MCF 10A (cell line): ENCODE results near the gene TBX5. TPM values are rescaled to one million over a fixed set of nuclear protein-coding genes. Genes with fewer than 3 reads are reported as not detected.

Experiments used
- BruUV-seq: library from RNA; stranded (reverse); fragments of 400-500 nt; replicated peaks from 2 replicates; lab custom pipeline; 2021; lab: Mats Ljungman, UMichigan
- CTCF ChIA-PET: fragments of 300-600 bp; sonication (Branson Sonifier 250); formaldehyde crosslinking; extraction: SDS; loops from one replicate; lab custom pipeline; 2021; ENCODE audit warnings: antibody characterized with exemption, inconsistent platforms; lab: Yijun Ruan, JAX
- POLR2A ChIA-PET: fragments of 300-600, 350-650 bp; sonication (Branson Sonifier 250); formaldehyde crosslinking; extraction: SDS; loops from one replicate; lab custom pipeline; 2020; ENCODE audit warnings: antibody characterized with exemption, inconsistent platforms; lab: Yijun Ruan, JAX
- DNase-seq: peaks from one replicate; pipeline ENCODE4 v3.0.0-alpha.2; 2018; ENCODE audit not compliant: unreplicated experiment
- H3K27ac Mint-ChIP-seq: one replicate; pipeline ENCODE4 v1.8.0; 2022; ENCODE audit warnings: mild to moderate bottlenecking, low read depth, mixed read lengths; ENCODE audit not compliant: unreplicated experiment
- H3K27me3 Mint-ChIP-seq: one replicate; pipeline ENCODE4 v1.8.0; 2022; ENCODE audit warnings: mixed read lengths; ENCODE audit not compliant: insufficient read depth, unreplicated experiment
- H3K36me3 Mint-ChIP-seq: one replicate; pipeline ENCODE4 v1.8.0; 2022; ENCODE audit warnings: mild to moderate bottlenecking, moderate library complexity, mixed read lengths; ENCODE audit not compliant: insufficient read depth, unreplicated experiment
- H3K4me1 Mint-ChIP-seq: one replicate; pipeline ENCODE4 v1.8.0; 2022; ENCODE audit warnings: mixed read lengths; ENCODE audit not compliant: insufficient read depth, unreplicated experiment
- H3K4me3 Mint-ChIP-seq: one replicate; pipeline ENCODE4 v1.8.0; 2022; ENCODE audit warnings: mild to moderate bottlenecking, moderate library complexity, mixed read lengths; ENCODE audit not compliant: unreplicated experiment
- H3K9me3 Mint-ChIP-seq: one replicate; pipeline ENCODE4 v1.8.0; 2022; ENCODE audit warnings: mixed read lengths; ENCODE audit not compliant: unreplicated experiment
- intact Hi-C: fragments of 100-400 bp; cut with micrococcal nuclease; formaldehyde crosslinking; loops from 2 replicates; pipeline ENCODE4 v1.14.1; 2022
- total RNA-seq: library from RNA; stranded (reverse); gene quantifications from 2 replicates; pipeline ENCODE4 v1.2.3, GENCODE V29; 2022
- TF ChIP-seq, protein P1 (sequence below): fragments of 200-600 bp; IDR thresholded peaks from one replicate; pipeline ENCODE4 v1.8.0; 2022; ENCODE audit warnings: antibody characterized with exemption, mild to moderate bottlenecking; ENCODE audit not compliant: unreplicated experiment

Gene TBX5
- total RNA-seq, 1 experiment from 2014 or later: not detected

DNA sequence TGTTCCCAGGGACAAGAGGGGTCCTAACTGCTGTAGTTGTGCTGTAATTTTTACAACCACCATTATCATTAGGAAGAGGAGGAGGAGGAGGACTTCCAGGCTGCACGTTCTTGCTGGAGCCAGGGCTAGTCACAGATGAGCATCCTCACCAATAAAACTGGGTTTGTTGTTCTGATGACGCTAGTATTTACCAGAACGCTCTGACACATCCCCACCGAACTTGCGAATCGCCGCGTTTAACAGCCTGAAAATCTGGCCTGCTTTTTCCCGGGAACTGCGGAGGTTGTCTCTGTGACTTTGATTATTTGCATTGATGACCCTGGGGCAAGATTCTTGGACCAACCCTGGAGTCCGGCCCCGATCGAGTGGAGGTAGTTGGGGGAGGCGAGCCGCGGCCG lies 10.2 kb downstream of the TBX5 start:
- TF ChIP-seq, protein P1, sequence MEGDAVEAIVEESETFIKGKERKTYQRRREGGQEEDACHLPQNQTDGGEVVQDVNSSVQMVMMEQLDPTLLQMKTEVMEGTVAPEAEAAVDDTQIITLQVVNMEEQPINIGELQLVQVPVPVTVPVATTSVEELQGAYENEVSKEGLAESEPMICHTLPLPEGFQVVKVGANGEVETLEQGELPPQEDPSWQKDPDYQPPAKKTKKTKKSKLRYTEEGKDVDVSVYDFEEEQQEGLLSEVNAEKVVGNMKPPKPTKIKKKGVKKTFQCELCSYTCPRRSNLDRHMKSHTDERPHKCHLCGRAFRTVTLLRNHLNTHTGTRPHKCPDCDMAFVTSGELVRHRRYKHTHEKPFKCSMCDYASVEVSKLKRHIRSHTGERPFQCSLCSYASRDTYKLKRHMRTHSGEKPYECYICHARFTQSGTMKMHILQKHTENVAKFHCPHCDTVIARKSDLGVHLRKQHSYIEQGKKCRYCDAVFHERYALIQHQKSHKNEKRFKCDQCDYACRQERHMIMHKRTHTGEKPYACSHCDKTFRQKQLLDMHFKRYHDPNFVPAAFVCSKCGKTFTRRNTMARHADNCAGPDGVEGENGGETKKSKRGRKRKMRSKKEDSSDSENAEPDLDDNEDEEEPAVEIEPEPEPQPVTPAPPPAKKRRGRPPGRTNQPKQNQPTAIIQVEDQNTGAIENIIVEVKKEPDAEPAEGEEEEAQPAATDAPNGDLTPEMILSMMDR: no peak
- H3K4me1 Mint-ChIP-seq: no peaks in the 10 kb centered on the region
- H3K27me3 Mint-ChIP-seq: peaks cover 70% of the 10 kb centered on the region
- H3K4me3 Mint-ChIP-seq: no peak overlapping the region
- H3K27ac Mint-ChIP-seq: no peak overlapping the region
- DNase-seq: no peak
- intact Hi-C loops: no loop called here
- ChIA-PET CTCF (no interaction called here), POLR2A (interaction anchor here (0.7 kb wide), 1 partner anchor 277 kb away, joined by 3 read pairs; no protein-coding TSS in a partner anchor)
- no TSS peak for BruUV-seq
- no peaks in the 10 kb centered on the region for H3K36me3 Mint-ChIP-seq
- peaks cover 7% of the 10 kb centered on the region for H3K9me3 Mint-ChIP-seq

DNA sequence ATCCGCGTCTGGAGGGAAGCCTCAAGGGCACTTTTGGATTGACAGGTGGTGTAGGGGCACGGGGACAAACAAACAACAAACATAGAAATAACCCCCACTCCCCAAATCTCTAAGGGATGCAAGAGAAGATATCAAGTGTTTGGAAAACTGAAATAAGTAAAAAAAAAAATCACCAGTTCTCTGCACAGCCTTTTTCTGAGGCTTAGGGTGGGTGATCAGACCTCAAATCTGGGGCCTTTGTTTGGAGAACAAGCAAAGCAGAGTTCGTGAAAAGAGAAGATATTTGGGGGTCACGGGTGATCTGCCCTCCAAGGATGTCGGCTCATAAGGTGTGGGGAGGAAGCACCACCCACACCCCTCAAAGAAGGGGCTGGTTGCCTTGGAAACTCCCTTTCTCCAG lies 10.7 kb downstream of the TBX5 start:
- no TSS peak for BruUV-seq
- Mint-ChIP-seq H3K27ac (no peak overlapping the region), H3K4me3 (no peak overlapping the region), H3K4me1 (no peaks in the 10 kb centered on the region), H3K9me3 (peaks cover 7% of the 10 kb centered on the region), H3K27me3 (peaks cover 70% of the 10 kb centered on the region), H3K36me3 (no peaks in the 10 kb centered on the region)
- intact Hi-C loops: no loop called here
- no peak for DNase-seq
- ChIA-PET CTCF (no interaction called here), POLR2A (interaction anchor here (0.7 kb wide), 2 partner anchors 189 to 277 kb away, joined by 3 read pairs; no protein-coding TSS in a partner anchor)
- TF ChIP-seq, protein P1: no peak

DNA sequence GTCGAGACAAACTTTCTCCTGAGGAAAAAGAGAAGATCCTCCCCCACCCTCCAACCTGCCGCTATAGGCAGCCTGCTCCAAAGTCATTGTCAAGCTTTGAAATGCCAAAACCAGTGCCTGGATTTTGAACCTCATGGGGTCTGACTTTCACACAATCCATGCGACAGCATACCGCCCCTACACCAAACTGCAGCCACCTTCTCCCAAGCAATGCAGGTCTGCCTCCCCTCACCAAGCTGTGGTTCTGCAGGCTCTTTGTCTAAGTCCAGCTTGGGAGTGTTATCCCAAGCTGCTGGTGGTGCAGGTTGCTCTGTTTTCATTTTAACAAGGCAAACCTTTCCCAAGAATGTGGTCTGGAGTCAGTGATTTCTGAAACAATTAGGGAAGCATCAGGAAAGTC lies 12.4 kb downstream of the TBX5 start:
- TF ChIP-seq, protein P1: no peak
- no peak for DNase-seq
- CTCF ChIA-PET: no interaction called here
- no TSS peak for BruUV-seq
- intact Hi-C loops: no loop called here
- H3K4me3 Mint-ChIP-seq: no peak overlapping the region
- H3K27me3 Mint-ChIP-seq: peaks cover 66% of the 10 kb centered on the region
- no peak overlapping the region for H3K27ac Mint-ChIP-seq
- POLR2A ChIA-PET: no interaction called here
- H3K9me3 Mint-ChIP-seq: peaks cover 7% of the 10 kb centered on the region
- H3K4me1 Mint-ChIP-seq: no peaks in the 10 kb centered on the region
- no peaks in the 10 kb centered on the region for H3K36me3 Mint-ChIP-seq

DNA sequence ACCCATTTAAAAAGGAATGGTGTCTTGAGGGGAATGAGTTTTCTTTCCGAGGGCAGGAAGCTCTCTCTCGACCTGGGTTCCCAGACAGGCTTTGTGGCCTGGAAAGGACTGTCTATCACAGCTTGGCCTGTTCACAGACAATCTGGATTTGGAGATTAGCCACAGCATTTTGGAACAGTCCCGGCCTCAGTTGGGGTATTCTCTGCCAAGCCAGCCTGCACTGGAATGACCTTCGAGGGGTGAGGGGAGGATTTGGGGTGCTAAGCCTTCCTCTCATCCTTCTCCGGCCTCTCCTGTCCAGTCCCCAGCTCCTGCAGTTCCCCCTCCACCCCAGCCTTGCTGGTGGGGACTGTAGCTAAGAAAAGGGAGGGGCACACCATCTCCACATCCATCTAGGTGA lies 13.0 kb downstream of the TBX5 start:
- no peaks in the 10 kb centered on the region for H3K36me3 Mint-ChIP-seq
- no TSS peak for BruUV-seq
- H3K27me3 Mint-ChIP-seq: peaks cover 60% of the 10 kb centered on the region
- H3K9me3 Mint-ChIP-seq: peaks cover under 1% of the 10 kb centered on the region
- no peak for DNase-seq
- H3K4me1 Mint-ChIP-seq: no peaks in the 10 kb centered on the region
- intact Hi-C loops: no loop called here
- H3K27ac Mint-ChIP-seq: no peak overlapping the region
- POLR2A ChIA-PET: no interaction called here
- TF ChIP-seq, protein P1: no peak
- H3K4me3 Mint-ChIP-seq: no peak overlapping the region
- CTCF ChIA-PET: interaction anchor here (0.6 to 0.7 kb wide), 2 partner anchors 144 kb away, joined by 3 read pairs; no protein-coding TSS in a partner anchor
